Suprapubic skin (tissue), 4 donors: Measurements from ENCODE around the gene STX1B. TPM values are rescaled to one million over a fixed set of nuclear protein-coding genes. Genes with fewer than 3 reads are reported as not detected.
A peak's percentile ranks its signal among the peaks of the same experiment; 100 is the strongest.

ENCODE experiments used
- DNase-seq, 2 donors: peaks; one replicate each; pipeline ENCODE4 v3.0.0-alpha.2; 2019; ENCODE audit warnings: low spot score in 2 of 2
- H3K27ac ChIP-seq: fragments of 200-600 bp; sonication (generic); one replicate; pipeline ENCODE4 v1.5.1; 2019
- H3K27me3 ChIP-seq: fragments of 200-600 bp; sonication (generic); one replicate; pipeline ENCODE4 v1.5.1; 2019
- H3K36me3 ChIP-seq: fragments of 200-600 bp; sonication (generic); one replicate; pipeline ENCODE4 v1.5.1; 2019
- H3K4me1 ChIP-seq: fragments of 200-600 bp; sonication (generic); one replicate; pipeline ENCODE4 v1.5.1; 2019
- H3K4me3 ChIP-seq: fragments of 200-600 bp; sonication (generic); one replicate; pipeline ENCODE4 v1.5.1; 2019; ENCODE audit warnings: mild to moderate bottlenecking
- H3K9me3 ChIP-seq: fragments of 200-600 bp; sonication (generic); one replicate; pipeline ENCODE4 v1.5.1; 2019
- EP300 ChIP-seq: sonication (generic); formaldehyde crosslinking; IDR thresholded peaks from one replicate; pipeline ENCODE4 v1.6.1; 2017; ENCODE audit warnings: antibody characterized with exemption
- POLR2A ChIP-seq, 2 donors: fragments of 450-650 bp; IDR thresholded peaks; one replicate each; pipeline ENCODE4 v1.6.1; 2017; ENCODE audit warnings: antibody characterized with exemption in 2 of 2, mild to moderate bottlenecking in 2 of 2, moderate library complexity in 2 of 2
- POLR2AphosphoS5 ChIP-seq, 3 donors: sonication (generic); formaldehyde crosslinking; IDR thresholded peaks; one replicate each; pipeline ENCODE4 v1.6.1; 2017; ENCODE audit warnings: antibody characterized with exemption in 3 of 3
- WGBS: methylation state at CpG from one replicate; pipeline ENCODE4 v1.1.5; 2018; 5-methylcytosine and 5-hydroxymethylcytosine counted together
- total RNA-seq, 4 donors: library from RNA; depleted of rRNA; stranded (reverse); fragments of >200 nt; gene quantifications; one replicate each; pipeline ENCODE4 v1.1.0, GENCODE V29; 2016
- TF ChIP-seq, protein P1 (sequence below), 2 donors: fragments of 200-600 bp in 1 of 2; fragments of 450-650 bp in 1 of 2; sonication (generic) in 1 of 2; IDR thresholded peaks; one replicate each; pipeline ENCODE4 v1.5.1; 2016 to 2019; ENCODE audit warnings: antibody characterized with exemption in 2 of 2, mild to moderate bottlenecking in 1 of 2, moderate library complexity in 1 of 2

Gene STX1B
- total RNA-seq, 4 donors from 2014 or later = 0.55 to 3.5 (median 2.0) TPM

DNA sequence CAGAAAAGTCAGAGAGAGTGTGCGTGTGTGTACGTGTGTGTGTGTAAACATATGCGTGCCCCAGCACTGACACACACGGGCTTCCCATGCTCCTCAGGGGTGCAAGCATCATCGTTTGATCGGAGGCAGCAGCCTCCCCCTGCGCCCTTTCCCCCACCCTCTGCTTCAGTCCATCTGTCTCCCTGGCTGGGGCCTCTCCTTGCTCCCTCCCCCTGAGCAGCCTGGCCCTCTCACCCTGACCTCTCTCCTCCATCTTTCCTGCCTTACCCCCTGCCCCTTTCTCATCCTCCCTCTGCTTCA lies 4.4 kb downstream of the STX1B start:
- DNase-seq = no peak
- no peak overlapping the region for H3K4me3 ChIP-seq
- peaks cover 29% of the 10 kb centered on the region for H3K4me1 ChIP-seq
- peaks cover 27% of the 10 kb centered on the region for H3K27me3 ChIP-seq
- no peaks in the 10 kb centered on the region for H3K9me3 ChIP-seq
- TF ChIP-seq, protein P1, sequence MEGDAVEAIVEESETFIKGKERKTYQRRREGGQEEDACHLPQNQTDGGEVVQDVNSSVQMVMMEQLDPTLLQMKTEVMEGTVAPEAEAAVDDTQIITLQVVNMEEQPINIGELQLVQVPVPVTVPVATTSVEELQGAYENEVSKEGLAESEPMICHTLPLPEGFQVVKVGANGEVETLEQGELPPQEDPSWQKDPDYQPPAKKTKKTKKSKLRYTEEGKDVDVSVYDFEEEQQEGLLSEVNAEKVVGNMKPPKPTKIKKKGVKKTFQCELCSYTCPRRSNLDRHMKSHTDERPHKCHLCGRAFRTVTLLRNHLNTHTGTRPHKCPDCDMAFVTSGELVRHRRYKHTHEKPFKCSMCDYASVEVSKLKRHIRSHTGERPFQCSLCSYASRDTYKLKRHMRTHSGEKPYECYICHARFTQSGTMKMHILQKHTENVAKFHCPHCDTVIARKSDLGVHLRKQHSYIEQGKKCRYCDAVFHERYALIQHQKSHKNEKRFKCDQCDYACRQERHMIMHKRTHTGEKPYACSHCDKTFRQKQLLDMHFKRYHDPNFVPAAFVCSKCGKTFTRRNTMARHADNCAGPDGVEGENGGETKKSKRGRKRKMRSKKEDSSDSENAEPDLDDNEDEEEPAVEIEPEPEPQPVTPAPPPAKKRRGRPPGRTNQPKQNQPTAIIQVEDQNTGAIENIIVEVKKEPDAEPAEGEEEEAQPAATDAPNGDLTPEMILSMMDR (IDR thresholded peaks at IDR 0.05) = no peak
- TF ChIP-seq POLR2AphosphoS5 (IDR thresholded peaks at IDR 0.05) = no peak
- no peak for TF ChIP-seq EP300
- no peak for TF ChIP-seq POLR2A (IDR thresholded peaks at IDR 0.05)
- H3K36me3 ChIP-seq = no peaks in the 10 kb centered on the region
- H3K27ac ChIP-seq = no peak overlapping the region
- WGBS = 58% methylated on average over 7 of the region's 7 CpGs

DNA sequence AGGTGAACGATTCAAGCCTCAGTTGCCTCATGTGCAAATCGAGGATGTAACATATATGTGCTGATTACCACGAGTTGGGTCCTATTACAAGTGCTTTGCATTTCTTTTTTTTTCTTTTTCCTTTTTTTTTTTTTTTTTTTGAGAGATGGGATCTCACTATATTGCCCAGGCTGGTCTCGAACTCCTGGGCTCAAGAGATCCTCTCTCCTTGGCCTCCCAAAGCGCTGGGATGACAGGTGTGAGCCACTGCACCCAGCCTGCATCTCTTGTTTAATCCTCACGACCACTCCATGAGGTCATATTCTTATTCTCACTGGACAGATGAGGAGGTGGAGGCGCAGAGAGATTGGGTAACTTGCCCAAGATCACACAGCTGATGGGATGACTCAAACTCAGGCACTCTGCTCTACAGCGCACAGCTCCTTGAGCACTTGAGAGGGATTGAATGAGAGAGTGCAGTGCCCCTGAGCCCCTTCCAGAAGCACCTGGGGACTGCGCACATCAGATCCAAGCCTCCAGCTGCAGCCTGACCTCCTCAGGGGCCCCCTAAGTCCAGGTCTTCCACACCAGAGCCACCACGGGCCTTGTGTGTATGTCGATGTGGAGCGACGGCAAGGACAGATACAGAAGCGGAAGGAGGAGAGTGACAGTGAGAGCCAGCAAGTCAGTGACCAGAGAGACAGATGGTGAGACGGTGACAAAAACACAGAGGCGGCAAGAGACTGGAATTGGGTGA lies 4.9 kb downstream of the STX1B start:
- Histone ChIP-seq H3K36me3 (no peaks in the 10 kb centered on the region), H3K4me3 (no peak overlapping the region), H3K9me3 (no peaks in the 10 kb centered on the region), H3K27me3 (peaks cover 21% of the 10 kb centered on the region), H3K4me1 (peaks cover 28% of the 10 kb centered on the region), H3K27ac (no peak overlapping the region)
- DNase-seq = no peak
- 85% methylated on average over 16 of the region's 16 CpGs for WGBS
- no peak for TF ChIP-seq POLR2A (IDR thresholded peaks at IDR 0.05)

DNA sequence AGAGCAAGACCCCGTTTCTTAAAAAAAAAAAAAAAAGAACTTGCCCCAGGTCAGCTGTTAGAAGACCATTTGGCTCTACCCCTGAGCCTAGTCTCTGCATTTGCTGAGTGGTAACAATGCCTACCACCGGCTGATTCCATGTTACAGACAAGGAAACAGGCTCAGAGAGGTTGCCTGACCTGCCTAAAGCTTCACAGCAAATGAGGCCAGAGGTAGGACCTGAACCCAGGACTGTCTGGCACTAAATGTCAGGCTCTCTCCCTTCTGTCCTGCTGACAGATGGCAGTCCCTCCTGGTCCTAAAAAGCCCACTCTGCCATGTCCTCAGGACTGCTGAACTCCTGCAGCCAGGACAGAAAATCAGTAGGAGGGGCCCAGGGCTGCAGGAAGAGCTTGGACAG lies 5.8 kb downstream of the STX1B start:
- Histone ChIP-seq H3K4me3 (no peak overlapping the region), H3K9me3 (no peaks in the 10 kb centered on the region), H3K36me3 (no peaks in the 10 kb centered on the region), H3K27me3 (peaks cover 13% of the 10 kb centered on the region), H3K27ac (no peak overlapping the region), H3K4me1 (peaks cover 23% of the 10 kb centered on the region)
- no peak for TF ChIP-seq POLR2A (IDR thresholded peaks at IDR 0.05)
- TF ChIP-seq EP300 = no peak
- TF ChIP-seq, protein P1 (IDR thresholded peaks at IDR 0.05) = no peak
- no peak for TF ChIP-seq POLR2AphosphoS5 (IDR thresholded peaks at IDR 0.05)
- 76% methylated on average over 2 of the region's 2 CpGs for WGBS
- DNase-seq = no peak

DNA sequence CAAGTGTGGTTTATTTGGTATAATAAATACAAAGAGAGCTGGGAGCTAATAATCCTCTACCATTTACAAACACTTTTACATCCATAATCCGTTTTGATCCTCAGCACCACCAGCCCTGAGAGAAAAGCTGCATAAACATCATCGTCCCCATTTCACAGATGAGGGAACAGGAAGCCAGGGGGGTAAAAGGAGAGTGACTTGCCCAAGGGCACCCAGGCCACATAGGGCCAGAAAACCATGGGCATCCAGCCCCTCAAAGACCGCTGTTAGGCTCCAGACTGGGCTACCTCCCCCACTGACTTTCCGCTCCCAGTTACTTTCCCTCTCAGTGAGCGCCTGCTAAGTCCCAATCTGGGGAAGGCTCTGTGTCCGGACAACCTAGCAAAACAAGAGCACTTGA lies 6.7 kb downstream of the STX1B start:
- 89% methylated on average over 6 of the region's 6 CpGs for WGBS
- no peaks in the 10 kb centered on the region for H3K9me3 ChIP-seq
- peaks cover 5% of the 10 kb centered on the region for H3K27me3 ChIP-seq
- H3K4me1 ChIP-seq = peaks cover 29% of the 10 kb centered on the region
- no peak for DNase-seq
- H3K27ac ChIP-seq = no peak overlapping the region
- TF ChIP-seq EP300 (no peak), POLR2A (IDR thresholded peaks at IDR 0.05) (no peak), POLR2AphosphoS5 (IDR thresholded peaks at IDR 0.05) (no peak)
- TF ChIP-seq, protein P1 (IDR thresholded peaks at IDR 0.05) = no peak
- no peaks in the 10 kb centered on the region for H3K36me3 ChIP-seq
- no peak overlapping the region for H3K4me3 ChIP-seq

DNA sequence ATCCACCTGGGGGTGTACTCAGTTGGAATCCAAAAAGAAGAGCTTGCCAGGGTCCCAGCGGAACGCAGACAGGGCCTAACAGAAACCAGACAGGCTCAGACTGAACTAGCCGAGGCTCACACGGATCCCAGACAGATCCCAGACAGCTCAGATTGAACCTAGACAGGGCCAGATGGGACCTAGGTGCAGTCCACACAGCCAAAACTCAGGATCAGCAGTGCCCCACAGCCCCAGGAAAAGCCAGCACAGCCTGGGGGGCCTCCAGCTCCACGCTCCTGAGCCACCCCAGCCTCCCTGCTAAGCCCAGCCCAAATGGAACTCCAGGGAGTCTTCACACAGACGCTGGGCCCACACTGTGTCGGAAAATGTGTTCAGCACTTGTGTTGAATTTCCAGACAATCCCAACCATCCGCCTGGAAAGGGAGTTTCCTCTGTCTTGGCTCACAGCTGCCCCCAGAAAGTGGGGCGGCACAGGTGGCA lies 7.5 kb downstream of the STX1B start:
- H3K9me3 ChIP-seq = no peaks in the 10 kb centered on the region
- no peaks in the 10 kb centered on the region for H3K36me3 ChIP-seq
- no peak for DNase-seq
- H3K4me3 ChIP-seq = no peak overlapping the region
- H3K27me3 ChIP-seq = no peaks in the 10 kb centered on the region
- no peak for TF ChIP-seq POLR2AphosphoS5 (IDR thresholded peaks at IDR 0.05)
- TF ChIP-seq, protein P1 (IDR thresholded peaks at IDR 0.05) = no peak
- TF ChIP-seq EP300 = no peak
- no peak for TF ChIP-seq POLR2A (IDR thresholded peaks at IDR 0.05)
- H3K4me1 ChIP-seq = peaks cover 37% of the 10 kb centered on the region
- 80% methylated on average over 2 of the region's 9 CpGs for WGBS
- peak overlapping the region; percentile 62 for H3K27ac ChIP-seq
